Activated CD4-positive, alpha-beta T cell treated with anti-CD3 and anti-CD28 coated beads, Interleukin-2, amount 50 U/mL, for 16 hours (primary cell): ENCODE results near the gene BTBD9.

ENCODE experiments used
- DNase-seq: peaks from one replicate; pipeline ENCODE4 v3.0.0-alpha.2; 2020

BTBD9 gene

GRCh38 chr6:38593409-38593808 is 46.3 kb downstream of the BTBD9 start:
- DNase-seq = no peak

GRCh38 chr6:38591439-38591838 is 48.3 kb downstream of the BTBD9 start:
- no peak for DNase-seq

- DNase-seq = no peak
These were observed 50.4 kb downstream of the BTBD9 start for GRCh38 chr6:38589367-38589720.

- peak; percentile 42 for DNase-seq
These were observed 50.9 kb downstream of the BTBD9 start for GRCh38 chr6:38588631-38589366.

GRCh38 chr6:38587766-38588362 is 51.9 kb downstream of the BTBD9 start:
- no peak for DNase-seq

GRCh38 chr6:38586992-38587391 is 52.7 kb downstream of the BTBD9 start:
- no peak for DNase-seq

GRCh38 chr6:38584731-38585130 is 55.0 kb downstream of the BTBD9 start:
- no peak for DNase-seq

GRCh38 chr6:38583523-38583922 is 56.2 kb downstream of the BTBD9 start:
- no peak for DNase-seq

GRCh38 chr6:38580030-38580429 is 59.7 kb downstream of the BTBD9 start:
- DNase-seq = no peak

GRCh38 chr6:38579010-38579628 is 60.6 kb downstream of the BTBD9 start:
- no peak for DNase-seq

GRCh38 chr6:38578075-38578474 is 61.7 kb downstream of the BTBD9 start:
- no peak for DNase-seq

GRCh38 chr6:38577492-38577891 is 62.2 kb downstream of the BTBD9 start:
- no peak for DNase-seq

GRCh38 chr6:38573801-38574395 is 65.8 kb downstream of the BTBD9 start:
- DNase-seq = no peak

- peak; percentile 63 for DNase-seq
These were observed 67.4 kb downstream of the BTBD9 start for GRCh38 chr6:38572186-38572813.

- DNase-seq = no peak
These were observed 68.0 kb downstream of the BTBD9 start for GRCh38 chr6:38571721-38572120.

- no peak for DNase-seq
These were observed 69.0 kb downstream of the BTBD9 start for GRCh38 chr6:38570750-38571149.

- DNase-seq = no peak
These were observed 72.3 kb downstream of the BTBD9 start for GRCh38 chr6:38567436-38567835.

- no peak for DNase-seq
These were observed 73.3 kb downstream of the BTBD9 start for GRCh38 chr6:38566295-38567030.

GRCh38 chr6:38564301-38564700 is 75.4 kb downstream of the BTBD9 start:
- no peak for DNase-seq

- no peak for DNase-seq
These were observed 84.1 kb downstream of the BTBD9 start for GRCh38 chr6:38555606-38556005.

- DNase-seq = no peak
These were observed 84.9 kb downstream of the BTBD9 start for GRCh38 chr6:38554700-38555413.

GRCh38 chr6:38554014-38554413 is 85.7 kb downstream of the BTBD9 start:
- DNase-seq = no peak
